Hematopoietic multipotent progenitor cell treated with erythropoietin and hydrocortisone succinate and interleukin-3 and kit ligand, for 15 days (in vitro differentiated cells): ENCODE data around the gene SLC6A6.
A peak's percentile ranks its signal among the peaks of the same experiment; 100 is the strongest.
"Not testable (repeated sequence)": the region's sequence is repeated elsewhere in the genome, so short reads cannot be mapped to it uniquely, and the experiment has no call there.

Experiments used
- DNase-seq: peaks from one replicate; pipeline ENCODE4 v3.0.0-alpha.2; 2015; ENCODE audit warnings: low spot score

SLC6A6 gene

GRCh38 chr3:14398797-14399106, 3.7 kb upstream of the SLC6A6 start:
- no peak for DNase-seq

- no peak for DNase-seq
Measured at GRCh38 chr3:14401692-14402303, 608 bp upstream of the SLC6A6 start.

DNA sequence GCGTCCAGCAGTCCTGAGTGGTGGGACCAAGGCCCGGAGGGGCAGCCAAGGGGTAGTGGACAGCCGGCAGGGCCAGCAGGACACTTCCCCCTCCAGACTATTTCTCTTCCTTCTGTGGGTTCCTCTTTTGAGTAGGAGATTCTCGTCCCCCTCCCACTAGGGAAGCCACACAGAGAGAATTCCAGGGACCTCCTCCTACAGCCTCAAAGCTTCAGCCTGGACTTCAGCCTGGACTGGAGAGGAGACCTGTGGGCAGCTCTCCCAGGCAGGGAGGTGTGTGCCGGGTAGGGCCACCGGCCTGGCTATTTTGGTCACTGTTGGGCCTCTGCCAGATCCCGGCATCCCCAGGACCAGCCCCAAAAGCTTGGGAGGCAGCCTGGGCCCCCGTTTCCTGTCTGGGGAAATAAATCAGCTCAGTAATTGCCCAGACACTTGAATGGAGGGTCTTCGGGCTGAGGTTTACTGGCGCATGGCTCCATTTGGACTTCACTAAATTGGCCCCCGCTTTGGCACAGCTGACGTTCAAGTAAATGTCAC, 1.3 kb downstream of the SLC6A6 start:
- no peak for DNase-seq

DNA sequence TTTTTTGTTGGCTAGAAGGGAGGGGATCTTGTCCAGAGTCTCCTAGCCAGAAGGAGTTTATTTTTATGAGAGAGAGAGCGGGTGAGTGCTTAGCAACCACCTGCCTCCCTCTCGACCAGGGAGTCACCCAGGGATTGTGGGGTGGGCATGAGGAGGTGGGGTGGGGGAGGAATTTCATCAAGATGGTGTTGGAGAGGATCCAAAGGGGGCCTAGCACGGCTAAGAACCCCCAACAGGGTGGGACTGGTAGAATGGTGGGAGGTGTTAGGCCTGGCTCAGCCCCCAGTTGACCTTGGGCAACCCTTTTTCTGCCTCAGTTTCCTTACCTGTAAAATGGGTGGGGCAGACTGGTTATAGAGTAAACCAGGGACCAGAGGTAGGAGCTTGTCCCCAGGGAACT, 1.8 kb downstream of the SLC6A6 start:
- no peak for DNase-seq

DNA sequence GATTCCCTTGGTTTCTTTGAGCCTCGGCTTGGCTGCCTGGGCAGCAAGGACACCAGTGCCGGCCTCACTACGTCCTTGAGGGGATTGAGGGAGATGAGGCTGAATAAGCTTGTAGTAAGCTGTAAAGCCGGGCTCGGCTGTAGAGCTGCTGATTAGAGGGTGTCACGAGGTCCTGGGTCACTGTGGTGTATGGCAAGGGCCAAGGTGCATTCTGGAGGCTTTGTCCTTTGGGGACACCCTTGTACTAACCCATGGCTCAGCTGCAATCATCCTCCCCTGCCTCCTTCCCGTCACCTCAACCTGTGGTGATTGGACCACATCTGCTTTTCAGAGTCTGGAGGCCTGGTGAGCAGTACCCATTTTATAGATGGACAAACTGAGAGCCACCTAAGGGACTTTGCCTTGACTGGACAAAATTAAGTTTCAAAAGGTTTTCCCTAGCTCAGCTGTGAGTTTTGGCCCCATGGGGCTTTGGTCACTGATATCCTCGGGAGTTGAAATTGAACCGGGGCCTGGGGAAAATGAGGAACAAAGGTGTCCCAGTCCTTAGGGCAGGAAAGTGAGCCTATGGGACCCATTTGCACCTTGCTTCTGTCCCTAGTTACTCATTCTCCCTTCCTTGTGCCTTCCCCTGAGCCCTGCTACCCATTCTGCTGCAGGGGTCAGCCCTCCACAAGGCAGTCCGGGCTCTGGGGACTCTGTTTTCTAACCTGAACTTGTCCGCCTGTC, 2.4 kb downstream of the SLC6A6 start:
- DNase-seq: no peak

- DNase-seq: no peak
Measured at GRCh38 chr3:14405360-14406238, 3.2 kb downstream of the SLC6A6 start.

- DNase-seq: no peak
Measured at GRCh38 chr3:14406336-14406735, 3.9 kb downstream of the SLC6A6 start.

GRCh38 chr3:14406766-14407165, 4.4 kb downstream of the SLC6A6 start:
- no peak for DNase-seq

DNA sequence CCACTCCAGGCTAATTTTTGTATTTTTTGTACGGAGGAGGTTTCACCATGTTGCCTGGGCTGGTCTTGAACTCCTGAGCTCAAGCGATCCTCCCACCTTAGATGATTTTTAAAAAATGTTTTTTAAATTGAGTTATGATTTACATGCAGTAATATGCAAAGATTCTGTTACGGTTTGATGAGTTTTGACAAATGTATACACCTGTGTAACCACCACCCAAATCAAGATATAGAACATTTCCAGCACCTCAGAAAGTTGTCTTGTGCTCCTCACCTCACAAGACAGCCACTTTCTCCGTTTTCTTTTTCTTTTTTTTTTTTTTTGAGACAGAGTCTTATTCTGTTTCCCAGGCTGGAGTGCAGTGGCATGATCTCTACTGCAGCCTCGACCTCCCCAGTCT, 4.8 kb downstream of the SLC6A6 start:
- no peak for DNase-seq

- DNase-seq: not testable (repeated sequence)
Measured at GRCh38 chr3:14409779-14410063, 7.3 kb downstream of the SLC6A6 start.

GRCh38 chr3:14410106-14410502, 7.7 kb downstream of the SLC6A6 start:
- DNase-seq: no peak

DNA sequence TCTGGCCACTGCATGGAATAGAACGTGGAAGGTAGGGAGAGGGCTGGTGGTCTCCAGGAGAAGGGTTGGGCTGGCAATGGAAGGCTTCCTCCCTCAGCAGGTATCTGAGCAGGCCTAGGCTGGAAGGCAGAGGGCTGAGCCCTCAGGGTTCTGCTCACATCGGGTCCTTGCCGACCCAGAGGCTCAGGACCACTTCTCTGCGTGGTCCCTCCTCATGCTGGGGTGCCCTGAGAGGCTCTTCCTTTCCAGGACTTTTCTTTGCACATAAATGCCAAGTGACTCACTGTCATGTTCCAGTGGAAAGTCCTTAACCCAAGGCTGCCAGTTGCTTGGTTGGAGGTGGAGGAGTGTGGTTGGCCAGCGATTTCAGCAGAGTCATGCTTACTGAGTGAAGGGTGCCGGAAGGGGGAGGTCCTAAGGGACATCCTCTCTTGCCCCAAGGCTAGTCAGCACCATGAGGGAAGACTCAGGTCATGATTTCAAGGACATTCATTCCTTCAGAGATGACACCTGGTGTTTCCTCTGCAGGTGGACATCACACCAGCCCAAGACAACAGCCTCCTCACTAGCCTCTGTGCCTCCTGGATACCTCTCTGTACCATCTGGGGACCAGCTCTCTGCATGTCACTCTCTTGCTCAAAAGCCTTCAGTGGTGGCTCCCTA, 8.2 kb downstream of the SLC6A6 start:
- DNase-seq: peak; percentile 34

DNA sequence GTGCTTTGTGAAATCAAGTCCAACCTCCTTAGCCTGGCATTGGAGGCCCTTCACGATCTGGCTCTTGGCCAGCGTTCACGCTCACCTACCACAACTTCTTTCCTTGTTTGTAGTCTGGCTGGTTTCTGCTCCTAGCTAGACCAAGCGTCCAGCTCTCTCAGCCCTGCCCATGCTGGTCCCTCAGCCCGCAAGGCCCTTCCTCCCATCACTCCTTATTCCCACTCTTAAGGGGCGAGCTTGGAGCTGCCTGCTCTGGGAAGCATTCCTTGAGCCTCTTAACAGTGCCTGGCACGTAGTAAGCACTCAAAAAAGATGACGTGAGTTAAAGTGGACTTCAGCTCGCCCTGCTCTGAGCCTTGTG, 8.7 kb downstream of the SLC6A6 start:
- no peak for DNase-seq

- no peak for DNase-seq
Measured at GRCh38 chr3:14411988-14412387, 9.6 kb downstream of the SLC6A6 start.

DNA sequence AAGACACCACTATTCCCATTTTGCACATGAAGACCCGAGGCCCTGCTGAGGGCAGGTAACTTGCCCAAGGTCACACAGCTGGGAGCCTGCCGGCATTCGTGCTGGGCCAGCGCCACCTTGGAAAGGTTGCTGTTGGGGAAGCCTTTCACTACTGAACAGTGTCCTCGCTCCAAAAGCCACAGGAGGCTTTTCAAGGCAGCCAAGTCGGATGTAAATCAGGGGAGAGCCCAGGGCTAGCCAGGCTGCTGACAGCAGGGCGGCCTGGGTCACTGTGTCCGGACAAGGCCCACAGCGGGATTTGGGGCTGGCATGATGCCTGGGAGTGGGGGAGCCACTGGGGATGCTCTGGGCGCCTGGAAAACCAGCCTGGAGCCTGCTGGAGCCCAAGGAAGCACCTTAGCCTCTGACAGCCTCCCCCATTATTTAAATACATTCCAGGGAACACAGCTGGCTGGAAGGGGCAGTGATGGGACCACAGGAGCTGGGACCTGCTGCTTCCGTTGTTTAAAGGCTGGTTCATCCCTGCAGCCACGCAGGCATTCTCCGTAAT, 10.5 kb downstream of the SLC6A6 start:
- no peak for DNase-seq

DNA sequence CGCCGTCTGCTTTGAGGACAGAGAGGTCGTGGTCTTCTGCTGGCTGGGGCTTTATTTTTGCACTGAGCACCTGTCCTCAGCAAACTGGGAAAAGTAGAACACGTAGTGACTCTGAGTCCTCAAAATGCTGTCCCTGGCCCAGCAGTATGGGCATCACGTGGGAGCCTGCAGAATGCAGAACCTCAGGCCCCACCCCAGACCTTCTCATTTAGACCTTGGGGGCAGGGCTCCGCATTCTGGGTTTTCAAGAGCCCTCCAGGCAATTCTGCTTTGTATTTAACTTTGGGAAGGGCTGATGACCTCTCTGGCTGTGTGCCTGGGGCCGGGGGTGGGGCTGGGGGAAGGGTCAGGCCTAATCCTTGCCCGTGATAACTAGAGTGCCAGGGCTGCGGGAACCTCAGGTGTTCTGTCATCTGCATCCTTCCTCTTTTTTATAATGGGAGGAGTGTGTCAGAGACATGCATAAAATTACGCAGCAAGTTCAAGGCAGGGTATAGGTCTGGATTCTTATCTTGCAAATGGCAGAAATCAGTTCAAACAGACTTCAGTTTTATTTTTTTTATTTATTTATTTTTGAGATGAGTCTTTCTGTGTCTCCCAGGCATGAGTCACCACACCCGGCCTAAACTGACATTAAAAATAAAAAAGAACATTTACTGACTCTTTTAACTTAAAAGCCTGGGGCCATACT, 11.1 kb downstream of the SLC6A6 start:
- no peak for DNase-seq

GRCh38 chr3:14414846-14415464, 12.5 kb downstream of the SLC6A6 start:
- no peak for DNase-seq

DNA sequence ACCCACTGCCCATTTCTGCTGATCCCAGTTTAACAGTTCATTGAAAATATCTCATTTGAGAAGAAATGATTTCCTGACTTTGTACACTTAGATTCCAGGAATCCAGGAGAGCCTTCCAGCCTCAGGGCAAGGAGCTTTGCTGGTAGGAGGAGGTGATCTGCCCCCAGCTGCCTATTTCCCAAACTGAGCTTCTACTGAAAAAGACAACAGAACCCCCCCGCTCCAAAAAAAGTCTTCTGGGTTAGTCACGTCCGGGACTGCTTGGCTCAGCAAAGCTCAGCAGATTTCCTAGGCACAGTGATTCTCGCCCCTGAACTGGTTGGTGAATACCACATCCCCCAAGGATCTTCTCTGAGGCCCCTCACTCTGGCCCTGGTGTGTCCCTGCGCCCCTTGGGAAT, 13.1 kb downstream of the SLC6A6 start:
- DNase-seq: no peak

DNA sequence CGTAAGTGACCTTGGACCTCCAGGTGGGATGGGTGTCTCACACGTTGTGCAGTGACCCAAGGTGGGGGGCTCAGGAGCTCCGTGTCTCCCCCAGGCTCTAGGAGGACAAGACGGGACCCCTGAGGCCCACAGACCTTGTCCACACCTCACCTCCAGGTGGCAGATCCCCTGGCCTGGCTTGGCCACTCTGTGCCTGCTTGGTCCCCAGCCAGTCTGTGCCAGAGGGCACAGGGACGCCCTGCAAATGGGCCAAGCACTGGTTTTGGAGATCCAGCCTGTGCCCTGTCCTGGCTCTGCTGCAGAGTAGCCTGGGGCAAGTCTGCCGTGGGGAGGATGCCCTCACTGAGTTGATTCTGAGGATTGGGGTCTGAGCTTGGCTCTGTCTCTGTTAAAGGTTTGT, 14.0 kb downstream of the SLC6A6 start:
- no peak for DNase-seq

GRCh38 chr3:14418296-14419250, 16.2 kb downstream of the SLC6A6 start:
- DNase-seq: no peak
